ENCODE results near the gene KCTD7. TPM values are rescaled to one million over a fixed set of nuclear protein-coding genes. Genes with fewer than 3 reads are reported as not detected.

KCTD7 gene
- total and polyA plus RNA-seq, 2 of the 4 experiments (the other 2 are of a cell fraction), result 6.1 to 12.8 TPM

DNA sequence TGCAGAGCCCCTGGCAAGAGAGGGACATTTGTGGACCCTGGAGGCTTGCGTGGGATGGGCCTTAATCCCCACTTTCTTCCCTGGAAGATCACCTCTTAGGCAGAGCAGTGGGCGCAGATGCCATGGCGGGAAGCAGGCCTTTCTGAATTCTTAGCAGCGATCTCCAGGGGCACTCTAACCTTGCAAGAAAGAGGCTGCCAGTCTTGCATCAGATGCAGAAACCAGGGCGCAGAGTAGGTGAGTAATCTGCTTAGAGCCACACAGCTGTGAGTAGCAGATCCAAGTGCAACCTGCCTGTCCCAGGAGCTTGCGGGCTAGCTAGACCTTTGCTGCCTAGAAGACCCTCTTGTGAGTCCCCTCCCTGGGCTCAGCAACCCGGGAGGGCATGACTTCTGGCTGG lies 40.0 kb downstream of the KCTD7 start:
- Histone ChIP-seq H3K9ac (ENCODE audit: low read depth, low read length) (no peak overlapping the region), H3K14ac (replicated peaks; ENCODE audit: low read depth, low read length) (no peak overlapping the region), H3K27me3 (ENCODE audit: control insufficient read depth, insufficient read depth, low read length) (no peaks in the 10 kb centered on the region), H3K27ac (ENCODE audit: insufficient read depth, low read length) (no peak overlapping the region), H2AFZ (replicated peaks; ENCODE audit: low read length, poor library complexity) (no peak overlapping the region), H4K8ac (ENCODE audit: low read depth in 2 of 2, low read length in 2 of 2) (no peak overlapping the region), H3K79me1 (ENCODE audit: low read depth in 1 of 2, low read length in 2 of 2) (peaks cover 12 to 76% of the 10 kb centered on the region in 2 experiments), H2AK5ac (ENCODE audit: low read depth, low read length) (no peak overlapping the region), H2BK120ac (ENCODE audit: low read depth, low read length) (no peak overlapping the region), H3K9me3 (ENCODE audit: control insufficient read depth, insufficient read depth, low read length) (no peaks in the 10 kb centered on the region), H2AK9ac (replicated peaks; ENCODE audit: low read depth, low read length, poor library complexity) (no peak overlapping the region), H3K4me3 (ENCODE audit: insufficient read depth, low read depth, low read length) (no peak overlapping the region), H3K4me1 (ENCODE audit: control insufficient read depth, insufficient read depth, low read length) (peaks cover 2% of the 10 kb centered on the region), H2BK15ac (ENCODE audit: low read depth, low read length) (no peak overlapping the region), H4K91ac (ENCODE audit: insufficient read depth, low read depth, low read length) (no peak overlapping the region), H2BK5ac (ENCODE audit: low read depth, low read length, poor library complexity, severe bottlenecking) (no peak overlapping the region), H3K56ac (ENCODE audit: extremely low read depth, insufficient read depth, low read length) (no peak overlapping the region), H3K23ac (ENCODE audit: low read depth, low read length) (no peak overlapping the region), H2BK20ac (ENCODE audit: low read depth, low read length) (no peak overlapping the region), H4K5ac (ENCODE audit: low read depth, low read length) (no peak overlapping the region), H3K18ac (ENCODE audit: low read depth, low read length) (no peak overlapping the region), H3K36me3 (ENCODE audit: control insufficient read depth, insufficient read depth, low read length) (peaks cover 26% of the 10 kb centered on the region), H3K9me1 (ENCODE audit: insufficient read depth, low read length) (peaks cover 13% of the 10 kb centered on the region), H3K4me2 (ENCODE audit: low read depth, low read length) (no peak overlapping the region), H3K4ac (ENCODE audit: low read depth, low read length) (no peak overlapping the region), H4K20me1 (ENCODE audit: insufficient read depth, low read length) (peaks cover 53% of the 10 kb centered on the region)
- DNase-seq (no peak), ATAC-seq (ENCODE audit: low read depth) (no peak)
- no peak for TF ChIP-seq CTCF (conservative IDR thresholded peaks at IDR 0.05; ENCODE audit: low read depth, low read length)
- no peak for TF ChIP-seq RFX5 (IDR thresholded peaks at IDR 0.05; ENCODE audit: low read depth, low read length)
- TF ChIP-seq MAZ (IDR thresholded peaks at IDR 0.05; ENCODE audit: borderline replicate concordance, low read depth, low read length), result no peak
- TF ChIP-seq FOS (IDR thresholded peaks at IDR 0.05; ENCODE audit: low read depth, low read length), result no peak
- no peak for TF ChIP-seq MXI1 (IDR thresholded peaks at IDR 0.05; ENCODE audit: borderline replicate concordance, low read depth, low read length)
- no peak for TF ChIP-seq SMC3 (IDR thresholded peaks at IDR 0.05; ENCODE audit: low read depth, low read length)
- ChIA-PET CTCF (no interaction called here), POLR2A (ENCODE audit: unreplicated experiment) (no interaction called here)
- 100% methylated on average over 3 of the region's 7 CpGs; no CpG with 5 or more reads in 1 of the 2 experiments for WGBS, 2 experiments (ENCODE audit: extremely low coverage in 2 of 2, insufficient read length in 1 of 2)
- intact Hi-C loops (cut with micrococcal nuclease) (no loop called here), in situ Hi-C loops (cut with MboI; ENCODE audit: low sequenced_read_pairs) (no loop called here), dilution Hi-C loops (cut with HindIII; ENCODE audit: low sequenced_read_pairs, unreplicated experiment) (no loop called here)
- no TSS peak for BruUV-seq (replicated peaks)

All from IMR-90 (cell line).